ENCODE data around the gene VPS36. TPM values are rescaled to one million over a fixed set of nuclear protein-coding genes. Genes with fewer than 3 reads are reported as not detected.

The VPS36 gene
- total and polyA plus RNA-seq, 2 of the 13 experiments (the other 11 are each of a cell fraction or from before 2014, with no cell fraction given): 17.2 to 22.4 TPM

DNA sequence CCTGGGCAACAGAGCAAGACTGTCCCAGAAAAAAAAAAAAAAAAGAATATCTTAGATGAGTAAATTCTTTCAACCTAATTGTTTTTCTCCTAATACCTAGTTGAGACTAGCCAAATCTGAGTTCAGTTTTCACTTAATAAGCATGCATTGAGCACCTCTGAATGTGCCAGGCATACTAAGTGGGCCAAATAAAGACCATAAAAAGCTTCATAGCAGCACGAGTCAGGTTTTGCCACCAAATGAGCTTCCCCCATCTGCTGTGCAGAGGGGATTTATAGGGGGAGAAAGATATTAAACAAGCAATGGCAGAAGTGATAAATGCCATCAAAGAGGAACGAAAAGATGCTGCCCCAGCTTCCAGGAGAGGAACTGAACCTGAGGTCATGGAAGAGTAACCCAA is 55.8 kb downstream of the VPS36 start (continued):
- TF ChIP-seq, protein P1, sequence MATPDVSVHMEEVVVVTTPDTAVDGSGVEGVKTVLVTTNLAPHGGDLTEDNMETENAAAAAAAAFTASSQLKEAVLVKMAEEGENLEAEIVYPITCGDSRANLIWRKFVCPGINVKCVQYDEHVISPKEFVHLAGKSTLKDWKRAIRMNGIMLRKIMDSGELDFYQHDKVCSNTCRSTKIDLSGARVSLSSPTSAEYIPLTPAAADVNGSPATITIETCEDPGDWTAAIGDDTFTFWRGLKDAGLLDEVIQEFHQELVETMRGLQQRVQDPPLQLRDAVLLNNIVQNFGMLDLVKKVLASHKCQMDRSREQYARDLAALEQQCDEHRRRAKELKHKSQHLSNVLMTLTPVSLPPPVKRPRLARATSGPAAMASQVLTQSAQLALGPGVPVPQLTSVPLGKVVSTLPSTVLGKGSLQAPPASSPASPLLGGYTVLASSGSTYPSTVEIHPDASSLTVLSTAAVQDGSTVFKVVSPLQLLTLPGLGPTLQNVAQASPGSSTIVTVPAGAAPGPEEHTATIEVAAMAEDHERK (CRISPR knock-in tag; IDR thresholded peaks at IDR 0.05; ENCODE audit: low read depth): no peak
- TF ChIP-seq RAD51 (IDR thresholded peaks at IDR 0.05; ENCODE audit: borderline replicate concordance) (no peak), ZNF343 (CRISPR knock-in tag; IDR thresholded peaks at IDR 0.05) (no peak), ZNF703 (CRISPR knock-in tag; IDR thresholded peaks at IDR 0.05; ENCODE audit: borderline replicate concordance) (no peak)

DNA sequence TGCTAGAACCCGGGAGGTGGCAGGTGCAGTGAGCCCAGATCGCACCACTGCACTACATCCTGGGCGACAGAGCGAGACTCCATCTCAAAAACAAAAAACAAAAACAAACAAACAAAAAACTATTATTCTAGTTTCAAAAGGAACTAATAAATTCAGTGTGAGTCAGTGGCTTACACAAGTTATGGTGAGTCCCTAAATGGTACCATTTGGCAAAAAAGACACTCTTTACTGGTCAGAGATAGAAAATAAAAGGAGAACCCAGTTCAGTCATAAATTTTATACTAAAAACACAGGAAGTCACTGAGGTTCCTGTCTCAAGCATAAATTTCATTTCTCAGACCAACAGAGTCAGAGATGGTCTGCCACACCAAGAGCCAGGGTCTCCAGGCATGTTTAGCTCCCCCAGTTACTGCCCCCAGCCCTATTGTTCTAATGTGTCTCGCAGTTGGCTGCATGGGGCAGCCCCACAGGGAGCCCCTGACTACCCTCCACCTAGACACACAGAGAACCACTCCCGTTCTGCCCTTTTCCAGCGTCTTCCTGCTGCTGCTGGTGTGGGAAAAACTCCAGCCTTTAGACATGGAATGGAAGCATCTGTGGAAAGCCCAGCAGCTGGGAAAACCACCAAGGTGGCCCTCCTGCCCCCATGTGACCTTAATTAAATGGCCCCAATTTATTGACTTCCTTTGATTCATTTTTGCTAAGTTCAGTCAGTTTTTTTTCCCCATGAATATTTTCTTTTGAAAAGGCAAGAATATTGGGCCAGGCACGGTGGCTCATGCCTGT is 56.7 kb downstream of the VPS36 start:
- ChIA-PET CTCF (ENCODE audit: low intra/inter-chr PET ratio, low total read pairs) (no interaction called here), POLR2A (no interaction called here)
- no peaks in the 10 kb centered on the region for H3K4me1 ChIP-seq (ENCODE audit: insufficient read depth, low read length)
- no peaks in the 10 kb centered on the region for H4K20me1 ChIP-seq (ENCODE audit: insufficient read depth, low read length)
- H3K4me2 ChIP-seq (ENCODE audit: low read depth, low read length): no peak overlapping the region
- DNase-seq (ENCODE audit: low spot score) (no peak), ATAC-seq (no peak), FAIRE-seq (no peak)
- no peaks in the 10 kb centered on the region for H3K36me3 ChIP-seq (replicated peaks in 1 of 2; ENCODE audit: control insufficient read depth in 1 of 2, insufficient read depth in 2 of 2, low read length in 2 of 2)
- H3K9me3 ChIP-seq (ENCODE audit: low read length): no peaks in the 10 kb centered on the region
- no peak overlapping the region for H2AFZ ChIP-seq (ENCODE audit: low read length)
- in situ Hi-C loops (cut with HindIII; ENCODE audit: extremely low pct_ligation_motif_present, low pct_unique_long_range_greater_than_20kb) (no loop called here), intact Hi-C loops (cut with micrococcal nuclease; ENCODE audit: unreplicated experiment) (no loop called here)
- H3K79me2 ChIP-seq (ENCODE audit: insufficient read depth, low read length): no peaks in the 10 kb centered on the region
- no peak overlapping the region for H3K4me3 ChIP-seq (replicated peaks in 1 of 3; ENCODE audit: insufficient read depth in 1 of 3, low read depth in 2 of 3, low read length in 3 of 3)
- 20% methylated on average over 8 of the region's 8 CpGs for WGBS (ENCODE audit: low lambda C conversion rate)
- BruUV-seq (replicated peaks): no TSS peak
- H3K27ac ChIP-seq (ENCODE audit: extremely low read length, insufficient read depth, low read length): no peak overlapping the region
- TF ChIP-seq MTF2 (CRISPR knock-in tag; IDR thresholded peaks at IDR 0.05; ENCODE audit: borderline replicate concordance): no peak
- TF ChIP-seq, protein P2, sequence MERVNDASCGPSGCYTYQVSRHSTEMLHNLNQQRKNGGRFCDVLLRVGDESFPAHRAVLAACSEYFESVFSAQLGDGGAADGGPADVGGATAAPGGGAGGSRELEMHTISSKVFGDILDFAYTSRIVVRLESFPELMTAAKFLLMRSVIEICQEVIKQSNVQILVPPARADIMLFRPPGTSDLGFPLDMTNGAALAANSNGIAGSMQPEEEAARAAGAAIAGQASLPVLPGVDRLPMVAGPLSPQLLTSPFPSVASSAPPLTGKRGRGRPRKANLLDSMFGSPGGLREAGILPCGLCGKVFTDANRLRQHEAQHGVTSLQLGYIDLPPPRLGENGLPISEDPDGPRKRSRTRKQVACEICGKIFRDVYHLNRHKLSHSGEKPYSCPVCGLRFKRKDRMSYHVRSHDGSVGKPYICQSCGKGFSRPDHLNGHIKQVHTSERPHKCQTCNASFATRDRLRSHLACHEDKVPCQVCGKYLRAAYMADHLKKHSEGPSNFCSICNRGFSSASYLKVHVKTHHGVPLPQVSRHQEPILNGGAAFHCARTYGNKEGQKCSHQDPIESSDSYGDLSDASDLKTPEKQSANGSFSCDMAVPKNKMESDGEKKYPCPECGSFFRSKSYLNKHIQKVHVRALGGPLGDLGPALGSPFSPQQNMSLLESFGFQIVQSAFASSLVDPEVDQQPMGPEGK (CRISPR knock-in tag; IDR thresholded peaks at IDR 0.05): no peak
- TF ChIP-seq ZNF138 (CRISPR knock-in tag; IDR thresholded peaks at IDR 0.05; ENCODE audit: low read depth): no peak
- no peak for TF ChIP-seq REXO4 (CRISPR knock-in tag; IDR thresholded peaks at IDR 0.05; ENCODE audit: borderline replicate concordance)
- TF ChIP-seq ZNF562 (CRISPR knock-in tag; IDR thresholded peaks at IDR 0.05; ENCODE audit: borderline replicate concordance): no peak
- no peak for TF ChIP-seq ETV5 (CRISPR knock-in tag; IDR thresholded peaks at IDR 0.05; ENCODE audit: borderline replicate concordance)
- no peak for TF ChIP-seq SSRP1 (CRISPR knock-in tag; IDR thresholded peaks at IDR 0.05)
- TF ChIP-seq ZNF780A (CRISPR knock-in tag; IDR thresholded peaks at IDR 0.05): no peak
- TF ChIP-seq, protein P3, sequence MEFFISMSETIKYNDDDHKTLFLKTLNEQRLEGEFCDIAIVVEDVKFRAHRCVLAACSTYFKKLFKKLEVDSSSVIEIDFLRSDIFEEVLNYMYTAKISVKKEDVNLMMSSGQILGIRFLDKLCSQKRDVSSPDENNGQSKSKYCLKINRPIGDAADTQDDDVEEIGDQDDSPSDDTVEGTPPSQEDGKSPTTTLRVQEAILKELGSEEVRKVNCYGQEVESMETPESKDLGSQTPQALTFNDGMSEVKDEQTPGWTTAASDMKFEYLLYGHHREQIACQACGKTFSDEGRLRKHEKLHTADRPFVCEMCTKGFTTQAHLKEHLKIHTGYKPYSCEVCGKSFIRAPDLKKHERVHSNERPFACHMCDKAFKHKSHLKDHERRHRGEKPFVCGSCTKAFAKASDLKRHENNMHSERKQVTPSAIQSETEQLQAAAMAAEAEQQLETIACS (CRISPR knock-in tag; IDR thresholded peaks at IDR 0.05): no peak
- no peak for TF ChIP-seq ZKSCAN5 (CRISPR knock-in tag; IDR thresholded peaks at IDR 0.05)
- TF ChIP-seq SETDB1 (CRISPR knock-in tag; IDR thresholded peaks at IDR 0.05; ENCODE audit: borderline replicate concordance): no peak
- TF ChIP-seq ZNF24 (IDR thresholded peaks at IDR 0.05): no peak
- H3K9ac ChIP-seq (ENCODE audit: insufficient read depth, low read depth, low read length): no peak overlapping the region
- peaks cover 1 to 14% of the 10 kb centered on the region in 2 experiments; a peak in 3 of 5 replicates for H3K27me3 ChIP-seq (ENCODE audit: control insufficient read depth in 1 of 2, insufficient read depth in 2 of 2, low read length in 2 of 2)

Data from HepG2 (cell line).